Measurements from ENCODE around the gene SHROOM2.
A peak's percentile ranks its signal among the peaks of the same experiment; 100 is the strongest.

- TF ChIP-seq NFIC (IDR thresholded peaks at IDR 0.05) (0 out of 2 replicates have a peak, but pooled peaks have one; percentile 22), TAF1 (IDR thresholded peaks at IDR 0.05; ENCODE audit: low read depth) (no peak), REST (IDR thresholded peaks at IDR 0.05; ENCODE audit: low read depth) (no peak), TEAD4 (IDR thresholded peaks at IDR 0.05) (peak; percentile 30), CEBPB (IDR thresholded peaks at IDR 0.05) (no peak)
Measured at GRCh38 chrX:9995855-9996339, 209.7 kb downstream of the SHROOM2 start.
